ENCODE results near the gene KCNT1.

GRCh38 chr9:135787776-135788575 is 86.0 kb downstream of the KCNT1 start:
- TF ChIP-seq CTCF (IDR thresholded peaks at IDR 0.05), result no peak
- no peak for TF ChIP-seq POLR2A (IDR thresholded peaks at IDR 0.05; ENCODE audit: low read depth)
